Hepatocyte (in vitro differentiated cells): ENCODE data around the gene TBC1D2.

Source experiments
- EZH2 ChIP-seq: fragments of 200-600 bp; sonication (generic); IDR thresholded peaks from 2 replicates; pipeline ENCODE4 v1.6.1; 2016; ENCODE audit warnings: antibody characterized with exemption, mild to moderate bottlenecking, borderline replicate concordance
- TF ChIP-seq, protein P1 (sequence below): fragments of 200-600 bp; sonication (generic); IDR thresholded peaks from 2 replicates; pipeline ENCODE4 v1.5.1; 2016; ENCODE audit warnings: antibody characterized with exemption, mild to moderate bottlenecking; ENCODE audit not compliant: poor library complexity

DNA sequence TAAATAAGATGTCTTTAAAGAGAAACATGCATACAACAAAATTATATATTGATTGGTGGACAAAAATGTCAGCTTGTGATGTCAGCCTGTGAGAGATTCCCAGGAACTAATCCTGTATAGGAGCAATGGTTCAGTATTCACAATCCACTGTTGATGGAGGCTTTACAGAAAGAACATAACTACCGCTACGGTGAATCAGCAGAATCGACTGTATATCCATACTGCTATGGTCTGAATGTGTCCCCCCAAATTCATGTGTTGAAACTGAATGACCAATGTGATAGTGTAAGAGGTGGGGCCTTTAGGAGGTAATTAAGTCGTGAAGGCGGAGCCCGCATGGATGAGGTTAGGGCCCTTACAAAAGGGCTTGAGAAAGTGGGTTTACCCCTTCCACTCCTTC is 40.4 kb upstream of the TBC1D2 start:
- TF ChIP-seq, protein P1, sequence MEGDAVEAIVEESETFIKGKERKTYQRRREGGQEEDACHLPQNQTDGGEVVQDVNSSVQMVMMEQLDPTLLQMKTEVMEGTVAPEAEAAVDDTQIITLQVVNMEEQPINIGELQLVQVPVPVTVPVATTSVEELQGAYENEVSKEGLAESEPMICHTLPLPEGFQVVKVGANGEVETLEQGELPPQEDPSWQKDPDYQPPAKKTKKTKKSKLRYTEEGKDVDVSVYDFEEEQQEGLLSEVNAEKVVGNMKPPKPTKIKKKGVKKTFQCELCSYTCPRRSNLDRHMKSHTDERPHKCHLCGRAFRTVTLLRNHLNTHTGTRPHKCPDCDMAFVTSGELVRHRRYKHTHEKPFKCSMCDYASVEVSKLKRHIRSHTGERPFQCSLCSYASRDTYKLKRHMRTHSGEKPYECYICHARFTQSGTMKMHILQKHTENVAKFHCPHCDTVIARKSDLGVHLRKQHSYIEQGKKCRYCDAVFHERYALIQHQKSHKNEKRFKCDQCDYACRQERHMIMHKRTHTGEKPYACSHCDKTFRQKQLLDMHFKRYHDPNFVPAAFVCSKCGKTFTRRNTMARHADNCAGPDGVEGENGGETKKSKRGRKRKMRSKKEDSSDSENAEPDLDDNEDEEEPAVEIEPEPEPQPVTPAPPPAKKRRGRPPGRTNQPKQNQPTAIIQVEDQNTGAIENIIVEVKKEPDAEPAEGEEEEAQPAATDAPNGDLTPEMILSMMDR: no peak
- no peak for TF ChIP-seq EZH2
